BJ (cell line): ENCODE results near the gene SLAMF9. TPM values are rescaled to one million over a fixed set of nuclear protein-coding genes. Genes with fewer than 3 reads are reported as not detected.

Source experiments
- CTCF ChIA-PET: fragments of 350-600 bp; formaldehyde crosslinking; extraction: SDS; loops from one replicate; lab custom pipeline; 2021; ENCODE audit warnings: antibody characterized with exemption, inconsistent platforms; lab: Yijun Ruan, JAX
- POLR2A ChIA-PET: fragments of 300-600 bp; sonication (Branson Sonifier 250); formaldehyde crosslinking; extraction: SDS; loops from one replicate; lab custom pipeline; 2021; ENCODE audit warnings: antibody characterized with exemption; lab: Charles Lee
- DNase-seq: peaks from one replicate; pipeline ENCODE4 v3.0.0-alpha.2; 2011; ENCODE audit warnings: low read depth
- H3K27me3 ChIP-seq: 2 replicates; pipeline ENCODE4 v1.6.0; 2011; ENCODE audit warnings: low read length; ENCODE audit not compliant: control insufficient read depth, insufficient read depth
- H3K36me3 ChIP-seq: 2 replicates; pipeline ENCODE4 v1.5.1; 2011; ENCODE audit warnings: low read length; ENCODE audit not compliant: control insufficient read depth, insufficient read depth
- H3K4me3 ChIP-seq: 2 replicates; pipeline ENCODE4 v1.5.1; 2011; ENCODE audit warnings: low read depth, mild to moderate bottlenecking, control low read depth, low read length
- CTCF ChIP-seq: IDR thresholded peaks from 2 replicates; pipeline ENCODE4 v1.5.1; 2011; ENCODE audit warnings: low read depth, mild to moderate bottlenecking, control low read depth, inconsistent platforms, low read length, moderate library complexity; ENCODE audit not compliant: insufficient read depth
- polyA plus RNA-seq: library from polyadenylated mRNA; depleted of rRNA; stranded (reverse); fragments of >200 nt; gene quantifications from 2 replicates; pipeline ENCODE4 v1.2.3, GENCODE V29; 2011

Gene SLAMF9
- polyA plus RNA-seq, 1 experiment, result not detected

- DNase-seq, result no peak
- POLR2A ChIA-PET, result no interaction called here
- Histone ChIP-seq H3K4me3 (no peak overlapping the region), H3K27me3 (peaks cover 18% of the 10 kb centered on the region), H3K36me3 (no peaks in the 10 kb centered on the region)
- TF ChIP-seq CTCF, result no peak
- CTCF ChIA-PET, result interaction anchor here (39.5 kb wide), 1 partner anchor 68 kb away, joined by 889 read pairs; no protein-coding TSS in a partner anchor
These were observed 11.3 kb downstream of the SLAMF9 start for GRCh38 chr1:159942632-159943277.

- POLR2A ChIA-PET, result no interaction called here
- CTCF ChIA-PET, result interaction anchor here (39.5 kb wide), 1 partner anchor 69 kb away, joined by 889 read pairs; no protein-coding TSS in a partner anchor
- no peak for TF ChIP-seq CTCF
- peaks cover 18% of the 10 kb centered on the region for H3K27me3 ChIP-seq
- H3K36me3 ChIP-seq, result no peaks in the 10 kb centered on the region
- no peak for DNase-seq
- no peak overlapping the region for H3K4me3 ChIP-seq
These were observed 12.2 kb downstream of the SLAMF9 start for GRCh38 chr1:159941591-159942560.

- TF ChIP-seq CTCF, result no peak
- POLR2A ChIA-PET, result no interaction called here
- DNase-seq, result no peak
- Histone ChIP-seq H3K27me3 (peaks cover 16% of the 10 kb centered on the region), H3K36me3 (no peaks in the 10 kb centered on the region), H3K4me3 (no peak overlapping the region)
- CTCF ChIA-PET, result interaction anchor here (39.5 kb wide), 1 partner anchor 70 kb away, joined by 889 read pairs; no protein-coding TSS in a partner anchor
These were observed 12.9 kb downstream of the SLAMF9 start for GRCh38 chr1:159941141-159941540.

- Histone ChIP-seq H3K27me3 (peaks cover 15% of the 10 kb centered on the region), H3K36me3 (no peaks in the 10 kb centered on the region), H3K4me3 (no peak overlapping the region)
- TF ChIP-seq CTCF, result no peak
- DNase-seq, result no peak
- CTCF ChIA-PET, result interaction anchor here (1.6 to 39.5 kb wide), 2 partner anchors 15 to 71 kb away, joined by 6 to 889 read pairs; partner anchors contain the start of gene TAGLN2
- POLR2A ChIA-PET, result no interaction called here
These were observed 13.9 kb downstream of the SLAMF9 start for GRCh38 chr1:159940006-159940620.
